NCI-H1694 treated with DMSO at 0.1 percent for 48 hours (cell line): ENCODE measurements around the gene PHC2.
A peak's percentile ranks its signal among the peaks of the same experiment; 100 is the strongest.

Experiments
- DNase-seq: peaks from one replicate; lab custom pipeline; 2025; lab: John Stamatoyannopoulos, UW

The PHC2 gene

GRCh38 chr1:33388805-33389771 is 41.8 kb downstream of the PHC2 start:
- DNase-seq: no peak

GRCh38 chr1:33387625-33388024 is 43.3 kb downstream of the PHC2 start:
- DNase-seq: no peak

DNA sequence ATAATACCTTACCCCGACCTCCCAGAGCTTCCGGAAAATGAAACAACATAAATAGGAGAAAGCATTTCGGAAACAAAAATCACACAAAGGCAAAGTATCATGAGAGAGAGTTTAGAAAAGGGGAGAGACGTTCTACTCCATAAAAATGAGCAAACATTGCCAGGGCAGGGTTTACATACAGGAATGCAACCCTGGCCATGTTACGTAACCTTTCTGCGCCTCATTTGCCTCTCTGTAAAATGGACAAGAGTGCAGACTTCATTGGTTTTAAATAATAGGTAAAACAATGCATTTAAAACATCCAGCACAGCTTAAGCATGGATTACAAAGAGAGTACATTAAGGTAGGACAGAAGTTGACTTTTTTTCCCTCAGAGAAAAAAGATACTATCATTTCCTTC is 45.6 kb downstream of the PHC2 start:
- no peak for DNase-seq

GRCh38 chr1:33384040-33384812 is 46.7 kb downstream of the PHC2 start:
- DNase-seq: no peak

DNA sequence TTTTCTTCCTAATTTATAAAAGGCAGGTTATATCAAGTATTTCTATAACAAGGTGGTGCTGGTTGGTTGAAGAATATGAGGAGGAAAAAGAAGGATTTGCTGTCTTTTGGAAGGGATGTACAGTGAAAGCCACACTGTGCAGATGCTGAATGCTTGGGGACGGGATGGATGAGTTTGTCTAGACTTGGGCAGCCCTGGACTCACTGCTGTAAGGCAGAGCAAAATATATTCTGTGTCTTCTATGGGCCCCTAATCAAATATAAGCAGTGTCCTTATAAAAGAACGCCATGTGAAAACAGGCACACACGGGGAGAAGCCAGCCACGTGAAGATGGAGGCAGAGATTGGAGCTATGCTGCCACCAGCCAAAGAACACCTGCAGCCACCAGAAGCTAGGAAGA is 47.4 kb downstream of the PHC2 start:
- DNase-seq: no peak

GRCh38 chr1:33382661-33383415 is 48.1 kb downstream of the PHC2 start:
- no peak for DNase-seq

DNA sequence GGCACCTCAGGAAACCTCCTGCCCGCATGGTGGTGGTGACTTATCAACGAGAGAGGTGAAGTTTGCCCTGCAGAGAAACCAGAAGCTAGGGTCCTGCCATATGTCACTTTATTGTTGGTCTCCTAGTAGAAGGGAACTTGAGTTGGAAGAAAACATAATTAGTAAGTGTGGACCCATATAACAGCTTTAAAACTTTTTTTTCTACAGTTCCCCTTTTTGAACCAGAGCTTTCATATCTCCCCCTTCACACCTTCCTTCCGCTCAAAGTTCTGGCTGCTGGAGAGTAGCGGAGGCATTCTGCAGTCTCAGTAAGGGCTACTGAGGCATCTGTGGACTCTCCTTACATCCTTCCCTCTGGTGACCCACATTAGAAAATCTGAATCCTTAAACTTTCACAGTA is 48.9 kb downstream of the PHC2 start:
- no peak for DNase-seq

GRCh38 chr1:33380811-33381210 is 50.1 kb downstream of the PHC2 start:
- DNase-seq: no peak

GRCh38 chr1:33379631-33380354 is 51.1 kb downstream of the PHC2 start:
- peak; percentile 65 for DNase-seq

DNA sequence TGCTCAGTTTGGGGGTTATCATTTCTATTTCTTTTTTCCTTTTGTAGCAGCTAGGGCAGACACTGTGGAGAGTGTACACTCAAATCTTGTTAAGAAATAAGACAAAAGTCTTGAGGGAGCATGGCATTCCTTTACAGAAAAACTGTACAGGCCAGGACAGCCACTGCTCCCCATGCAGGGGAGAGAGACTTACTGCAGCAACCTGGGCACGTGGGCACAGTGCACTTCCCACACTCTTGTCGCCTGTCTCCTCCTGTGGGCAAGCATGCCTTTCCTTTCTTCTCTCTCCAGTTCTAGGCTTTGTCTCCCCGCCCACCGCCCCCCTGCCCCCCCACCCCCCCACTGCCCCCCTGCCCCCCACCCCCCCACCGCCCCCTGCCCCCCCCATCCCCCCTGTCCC is 51.9 kb downstream of the PHC2 start:
- peak; percentile 43 for DNase-seq

GRCh38 chr1:33378524-33378923 is 52.4 kb downstream of the PHC2 start:
- DNase-seq: no peak

DNA sequence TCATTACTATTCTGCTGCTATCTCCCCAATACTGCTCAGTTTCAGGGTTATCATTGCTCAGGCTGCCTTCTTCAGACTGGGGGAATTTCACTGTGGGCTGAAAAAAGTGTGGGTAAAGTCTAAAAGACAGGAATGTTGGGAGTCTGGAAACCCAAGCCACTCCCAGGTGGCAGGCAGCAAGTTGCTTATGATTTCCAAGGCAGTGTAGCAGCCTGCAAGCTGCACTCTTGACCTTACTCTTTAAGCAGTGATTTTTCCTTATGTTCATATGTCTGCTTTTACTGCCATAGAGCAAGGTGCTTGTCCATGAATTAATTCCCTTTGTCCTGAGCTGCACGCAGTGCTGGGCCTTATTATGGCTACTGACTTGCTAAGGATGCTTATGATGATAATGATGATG is 53.1 kb downstream of the PHC2 start:
- DNase-seq: no peak

- no peak for DNase-seq
Observed at GRCh38 chr1:33377013-33377412, 53.9 kb downstream of the PHC2 start.

DNA sequence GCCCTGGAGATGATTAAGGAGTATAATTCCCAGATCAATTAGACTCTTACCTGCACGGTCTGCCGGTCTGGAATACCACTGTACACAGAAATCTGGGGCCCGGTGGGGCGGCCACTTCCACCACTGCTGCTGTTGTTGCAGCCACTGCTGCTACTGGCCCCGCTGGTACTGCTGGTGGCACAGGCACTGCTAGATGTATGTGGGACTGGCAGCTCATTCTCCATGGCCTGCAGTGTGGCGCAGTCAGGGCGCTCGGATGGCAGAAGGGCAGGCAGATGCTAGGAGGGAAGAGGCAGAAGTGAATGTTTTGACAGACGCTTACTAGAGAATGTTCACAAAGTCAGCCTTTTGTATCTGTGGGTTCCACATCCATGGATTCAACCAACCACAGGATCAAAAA is 55.6 kb downstream of the PHC2 start:
- DNase-seq: peak; percentile 85

GRCh38 chr1:33374336-33375105 is 56.4 kb downstream of the PHC2 start:
- peak; percentile 79 for DNase-seq

GRCh38 chr1:33373606-33374005 is 57.3 kb downstream of the PHC2 start:
- no peak for DNase-seq

DNA sequence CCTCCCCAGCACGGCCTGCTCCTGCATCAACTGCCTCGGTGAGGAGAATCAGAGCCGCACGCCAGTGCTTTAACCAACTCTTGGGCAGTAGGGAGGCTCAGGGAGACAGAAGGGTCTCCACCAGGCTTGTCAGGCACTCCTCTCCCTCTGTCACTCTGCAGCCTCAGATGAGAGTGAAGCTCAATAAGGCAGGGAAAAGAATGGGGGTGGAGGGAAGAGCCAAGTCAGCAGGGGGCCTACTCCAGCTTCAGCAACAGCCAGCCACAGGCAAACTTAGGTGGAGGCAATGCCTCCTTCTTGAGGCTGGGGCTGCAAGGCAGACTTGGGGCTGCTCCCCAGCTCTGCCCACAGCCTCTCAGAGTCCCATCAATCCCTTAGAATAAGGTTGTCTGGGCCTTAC is 58.2 kb downstream of the PHC2 start:
- DNase-seq: no peak

DNA sequence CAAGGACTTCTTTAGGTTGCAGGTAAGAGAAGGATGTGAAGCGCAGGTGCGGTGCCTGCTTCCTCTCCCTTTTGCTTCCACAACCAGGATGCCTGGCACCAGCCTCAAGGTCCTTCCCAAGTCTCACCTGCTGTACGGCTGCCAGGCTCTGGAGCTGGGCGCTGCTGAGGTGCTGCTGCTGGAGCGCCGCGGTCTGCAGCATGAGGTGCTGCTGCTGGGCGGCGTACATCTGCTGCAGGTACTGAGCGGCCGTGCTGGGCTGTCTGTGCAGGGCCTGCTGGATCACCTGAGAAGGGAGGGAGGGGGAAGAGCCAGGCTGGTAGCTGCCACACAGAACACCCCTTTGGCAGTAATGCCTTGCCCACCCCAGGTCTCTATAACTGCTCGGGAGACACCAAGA is 58.7 kb downstream of the PHC2 start:
- DNase-seq: no peak

DNA sequence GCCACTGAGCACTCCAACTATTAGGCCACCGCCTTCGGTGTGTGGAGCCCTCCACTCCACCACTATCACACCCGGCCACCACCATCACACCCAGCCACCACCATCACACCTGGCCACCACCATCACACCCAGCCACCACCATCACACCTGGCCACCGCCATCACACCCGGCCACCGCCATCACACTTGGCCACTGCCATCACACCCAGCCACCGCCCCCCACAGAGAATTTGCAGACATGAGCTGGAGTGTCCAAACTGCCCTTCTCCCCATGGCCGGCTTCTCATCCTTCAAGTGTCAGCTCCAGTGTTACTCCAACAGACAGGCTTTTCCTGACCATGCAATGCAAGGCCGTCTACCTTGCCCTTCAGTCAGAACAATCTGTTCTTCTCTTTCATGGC is 59.6 kb downstream of the PHC2 start:
- DNase-seq: no peak

- no peak for DNase-seq
Observed at GRCh38 chr1:33370827-33371226, 60.1 kb downstream of the PHC2 start.

- DNase-seq: peak; percentile 82
Observed at GRCh38 chr1:33370301-33370700, 60.6 kb downstream of the PHC2 start.
